ENCODE data around the gene TGM2. TPM values are rescaled to one million over a fixed set of nuclear protein-coding genes. Genes with fewer than 3 reads are reported as not detected.

The TGM2 gene
- total and polyA plus RNA-seq, 12 donors: 13.4 to 262 (median 98.3) TPM

DNA sequence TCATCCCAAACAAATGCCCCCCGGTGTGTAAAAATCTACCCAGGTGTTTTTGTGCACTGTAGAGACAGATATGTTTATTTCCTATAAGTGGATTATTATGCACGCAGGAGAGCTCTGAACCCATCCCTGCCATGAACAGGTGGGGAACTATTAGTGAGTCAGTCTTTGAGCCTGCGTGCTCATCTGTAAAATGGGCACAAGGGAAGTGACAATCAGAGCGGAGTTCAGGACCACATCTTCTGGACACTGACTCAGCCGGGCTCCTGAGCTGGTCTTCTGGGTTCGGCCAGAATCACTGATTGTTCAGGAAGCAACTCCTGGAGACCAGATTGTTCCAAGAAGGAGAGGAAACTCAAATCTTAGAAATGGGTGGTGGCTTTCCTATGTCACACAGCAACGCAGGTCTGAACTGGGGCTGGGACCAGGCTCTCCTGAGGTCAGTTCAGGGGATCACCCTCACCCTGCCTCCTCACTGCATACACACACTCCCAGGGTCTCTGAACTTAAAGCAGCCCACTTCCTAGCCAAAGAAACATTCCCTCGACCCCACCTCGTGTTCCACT lies 27.3 kb upstream of the TGM2 start:
- H3K27me3 ChIP-seq: no peaks in the 10 kb centered on the region
- no peak overlapping the region for H3K27ac ChIP-seq
- H3K4me3 ChIP-seq: no peak overlapping the region
- intact Hi-C loops (cut with DNase I): no loop called here
- WGBS, 4 donors: 82 to 89% (median 89%) methylated on average over 8 to 9 of the region's 9 CpGs
- H3K36me3 ChIP-seq (replicated peaks in 1 of 2): no peaks in the 10 kb centered on the region
- peaks cover 0 to 8% of the 10 kb centered on the region in 2 donors for H3K4me1 ChIP-seq (replicated peaks in 1 of 2)
- TF ChIP-seq, protein P1, sequence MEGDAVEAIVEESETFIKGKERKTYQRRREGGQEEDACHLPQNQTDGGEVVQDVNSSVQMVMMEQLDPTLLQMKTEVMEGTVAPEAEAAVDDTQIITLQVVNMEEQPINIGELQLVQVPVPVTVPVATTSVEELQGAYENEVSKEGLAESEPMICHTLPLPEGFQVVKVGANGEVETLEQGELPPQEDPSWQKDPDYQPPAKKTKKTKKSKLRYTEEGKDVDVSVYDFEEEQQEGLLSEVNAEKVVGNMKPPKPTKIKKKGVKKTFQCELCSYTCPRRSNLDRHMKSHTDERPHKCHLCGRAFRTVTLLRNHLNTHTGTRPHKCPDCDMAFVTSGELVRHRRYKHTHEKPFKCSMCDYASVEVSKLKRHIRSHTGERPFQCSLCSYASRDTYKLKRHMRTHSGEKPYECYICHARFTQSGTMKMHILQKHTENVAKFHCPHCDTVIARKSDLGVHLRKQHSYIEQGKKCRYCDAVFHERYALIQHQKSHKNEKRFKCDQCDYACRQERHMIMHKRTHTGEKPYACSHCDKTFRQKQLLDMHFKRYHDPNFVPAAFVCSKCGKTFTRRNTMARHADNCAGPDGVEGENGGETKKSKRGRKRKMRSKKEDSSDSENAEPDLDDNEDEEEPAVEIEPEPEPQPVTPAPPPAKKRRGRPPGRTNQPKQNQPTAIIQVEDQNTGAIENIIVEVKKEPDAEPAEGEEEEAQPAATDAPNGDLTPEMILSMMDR (IDR thresholded peaks at IDR 0.05): no peak
- no peak for TF ChIP-seq POLR2A (IDR thresholded peaks at IDR 0.05)
- peak in 1 of 7 donors; percentile 17 for DNase-seq
- no peaks in the 10 kb centered on the region for H3K9me3 ChIP-seq (replicated peaks in 1 of 3)

- no peaks in the 10 kb centered on the region for H3K36me3 ChIP-seq (replicated peaks in 1 of 2)
- intact Hi-C loops (cut with DNase I): no loop called here
- no peak for TF ChIP-seq POLR2A (IDR thresholded peaks at IDR 0.05)
- TF ChIP-seq, protein P1 (IDR thresholded peaks at IDR 0.05): no peak
- H3K27me3 ChIP-seq: no peaks in the 10 kb centered on the region
- no peaks in the 10 kb centered on the region for H3K9me3 ChIP-seq (replicated peaks in 1 of 3)
- WGBS, 4 donors: 82 to 87% (median 86%) methylated on average over 5 of the region's 5 CpGs
- peaks cover 0 to 5% of the 10 kb centered on the region in 2 donors for H3K4me1 ChIP-seq (replicated peaks in 1 of 2)
- no peak overlapping the region for H3K4me3 ChIP-seq
- H3K27ac ChIP-seq: no peak overlapping the region
- DNase-seq: peak in 1 of 7 donors; percentile 25
These were observed 26.6 kb upstream of the TGM2 start for GRCh38 chr20:38191654-38192053.

- intact Hi-C loops (cut with DNase I): no loop called here
- no peak for TF ChIP-seq POLR2A (IDR thresholded peaks at IDR 0.05)
- TF ChIP-seq, protein P1 (IDR thresholded peaks at IDR 0.05): no peak
- Histone ChIP-seq H3K4me3 (no peak overlapping the region), H3K9me3 (replicated peaks in 1 of 3) (no peaks in the 10 kb centered on the region), H3K36me3 (replicated peaks in 1 of 2) (no peaks in the 10 kb centered on the region), H3K27me3 (no peaks in the 10 kb centered on the region), H3K4me1 (replicated peaks in 1 of 2) (no peaks in the 10 kb centered on the region), H3K27ac (no peak overlapping the region)
- 77 to 100% (median 84%) methylated on average over 1 to 3 of the region's 3 CpGs for WGBS, 4 donors
- peak in 1 of 7 donors; percentile 47 for DNase-seq
These were observed 25.9 kb upstream of the TGM2 start for GRCh38 chr20:38190936-38191371.

DNA sequence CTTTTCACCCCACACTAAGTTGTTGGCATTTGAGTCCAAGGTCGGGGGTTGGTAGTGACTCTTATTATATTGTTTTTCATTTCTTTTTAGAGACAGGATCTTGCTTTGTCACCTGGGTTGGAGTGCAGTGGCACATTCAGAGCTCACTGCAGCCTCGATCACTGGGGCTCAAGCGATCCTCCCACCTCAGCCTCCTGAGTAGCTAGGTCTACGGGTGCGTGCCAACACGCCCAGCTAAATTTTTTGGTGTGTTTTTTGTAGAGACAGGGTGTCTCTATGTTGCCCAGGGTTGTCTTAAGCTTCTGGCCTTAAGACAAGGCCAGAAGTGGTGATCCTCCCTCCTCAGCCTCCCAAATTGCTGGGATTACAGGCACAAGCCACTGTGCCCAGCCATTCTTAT lies 25.1 kb upstream of the TGM2 start:
- 87 to 96% (median 95%) methylated on average over 5 to 6 of the region's 6 CpGs for WGBS, 4 donors
- no peak for DNase-seq
- no peaks in the 10 kb centered on the region for H3K27me3 ChIP-seq
- H3K27ac ChIP-seq: no peak overlapping the region
- no peaks in the 10 kb centered on the region for H3K4me1 ChIP-seq (replicated peaks in 1 of 2)
- intact Hi-C loops (cut with DNase I): no loop called here
- TF ChIP-seq, protein P1 (IDR thresholded peaks at IDR 0.05): no peak
- no peak for TF ChIP-seq POLR2A (IDR thresholded peaks at IDR 0.05)
- H3K4me3 ChIP-seq: no peak overlapping the region
- H3K9me3 ChIP-seq (replicated peaks in 1 of 3): no peaks in the 10 kb centered on the region
- H3K36me3 ChIP-seq (replicated peaks in 1 of 2): no peaks in the 10 kb centered on the region
